ENCODE results near the gene ASIC1. TPM values are rescaled to one million over a fixed set of nuclear protein-coding genes. Genes with fewer than 3 reads are reported as not detected.

The ASIC1 gene
- total RNA-seq, 2 donors from 2014 or later = 0.52 to 0.99 TPM

DNA sequence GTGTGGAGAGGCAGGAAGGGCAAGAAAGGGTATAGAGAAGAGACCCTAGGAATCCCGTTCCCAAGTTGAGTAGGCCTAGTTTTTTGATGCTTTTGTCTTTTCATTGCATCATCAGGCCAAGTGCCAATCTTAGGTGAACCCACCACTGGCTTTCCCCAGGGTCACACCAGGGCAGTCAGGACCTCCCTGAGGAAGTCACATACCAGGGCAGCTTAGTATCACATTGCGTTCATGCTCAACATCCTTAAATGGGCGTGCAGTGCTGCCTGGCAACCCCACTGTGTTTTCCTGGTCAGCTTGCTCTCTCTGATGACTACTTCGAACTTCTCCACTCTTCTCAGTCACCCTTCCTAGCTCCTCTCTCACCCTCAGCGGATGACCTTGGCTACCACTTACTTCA lies 9.0 kb downstream of the ASIC1 start:
- WGBS, 2 donors = 53 to 59% methylated on average over 5 of the region's 5 CpGs
- H3K9me3 ChIP-seq = no peaks in the 10 kb centered on the region
- H3K36me3 ChIP-seq (replicated peaks in 1 of 2; ENCODE audit: insufficient read depth in 1 of 2, low read depth in 2 of 2) = no peaks in the 10 kb centered on the region
- H3K4me1 ChIP-seq = no peaks in the 10 kb centered on the region
- H3K4me3 ChIP-seq = no peak overlapping the region
- TF ChIP-seq CTCF (IDR thresholded peaks at IDR 0.05) (no peak), POLR2A (IDR thresholded peaks at IDR 0.05) (no peak)
- H3K27me3 ChIP-seq = no peaks in the 10 kb centered on the region
- no peak overlapping the region for H3K27ac ChIP-seq
- DNase-seq (no peak), ATAC-seq (no peak)
- intact Hi-C loops (cut with DNase I) = no loop called here

GRCh38 chr12:50069069-50069468 lies 11.7 kb downstream of the ASIC1 start:
- no peak for ATAC-seq
- H3K36me3 ChIP-seq (replicated peaks in 1 of 2; ENCODE audit: insufficient read depth in 1 of 2, low read depth in 2 of 2) = no peaks in the 10 kb centered on the region
- no peak overlapping the region for H3K27ac ChIP-seq
- H3K27me3 ChIP-seq = no peaks in the 10 kb centered on the region
- H3K4me3 ChIP-seq = no peak overlapping the region
- DNase-seq = no peak
- H3K9me3 ChIP-seq = no peaks in the 10 kb centered on the region
- TF ChIP-seq POLR2A (IDR thresholded peaks at IDR 0.05) (no peak), CTCF (IDR thresholded peaks at IDR 0.05) (no peak)
- WGBS, 2 donors = 84 to 91% methylated on average over 5 of the region's 5 CpGs
- H3K4me1 ChIP-seq = no peaks in the 10 kb centered on the region
- intact Hi-C loops (cut with DNase I) = no loop called here

DNA sequence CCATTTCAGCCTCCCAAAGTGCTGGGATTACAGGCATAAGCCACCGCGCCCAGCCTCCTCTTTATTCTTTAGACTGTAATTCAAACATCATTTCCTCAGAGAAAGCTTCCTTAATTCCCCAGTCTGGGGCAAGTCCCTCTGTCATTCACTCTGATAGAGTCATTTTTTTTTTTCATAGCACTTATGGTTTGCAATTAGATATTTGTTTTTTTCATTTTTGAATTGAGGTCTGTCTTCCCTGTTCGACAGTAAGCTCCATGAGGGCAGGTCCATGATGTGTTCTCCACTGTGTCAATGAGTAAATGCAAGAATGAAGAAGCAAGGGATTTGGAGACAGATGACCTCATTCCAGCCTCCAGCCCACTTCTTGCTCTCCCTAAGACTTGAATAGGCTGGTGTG lies 12.1 kb downstream of the ASIC1 start:
- intact Hi-C loops (cut with DNase I) = no loop called here
- 98% methylated on average over 3 of the region's 3 CpGs for WGBS, 2 donors

DNA sequence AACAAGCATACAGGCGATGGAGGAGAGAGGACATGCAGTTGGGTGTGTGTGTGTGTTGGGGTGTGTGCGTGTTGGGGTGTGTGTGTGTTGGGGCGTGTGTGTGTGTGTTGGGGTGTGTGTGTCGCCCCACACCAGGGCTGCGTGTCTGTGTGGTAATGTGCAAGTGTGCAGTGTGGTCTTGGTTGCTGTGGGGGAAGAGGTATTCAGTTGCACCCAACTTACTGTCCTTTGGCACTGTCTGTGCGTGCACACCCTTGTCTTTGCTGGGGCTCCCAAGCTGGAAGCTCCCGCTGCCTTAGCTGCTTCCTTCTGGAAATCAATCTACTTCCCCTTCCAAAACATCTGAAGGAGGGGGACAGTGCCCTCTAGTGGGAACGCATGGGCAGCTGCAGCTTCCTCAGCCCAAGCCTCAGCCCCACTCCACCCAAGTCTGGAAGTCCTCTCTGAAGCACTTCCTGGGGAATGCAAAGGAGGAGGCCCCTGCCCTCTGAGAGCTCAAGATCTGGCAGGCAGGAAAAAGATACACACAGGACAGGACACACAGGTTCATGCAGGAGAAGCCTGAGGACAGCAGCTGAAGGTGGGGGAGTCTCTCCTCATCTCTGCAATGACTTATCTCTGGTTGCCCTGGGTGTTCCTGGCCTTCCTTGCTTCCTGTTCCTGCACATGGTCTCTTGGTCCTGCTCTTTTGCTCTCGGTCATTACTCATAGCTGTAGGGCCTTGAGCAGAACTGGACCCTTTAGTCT lies 13.1 kb downstream of the ASIC1 start:
- H3K4me1 ChIP-seq = peaks cover 4% of the 10 kb centered on the region
- DNase-seq (peak; percentile 82 to 83 (median 82)), ATAC-seq (peak; percentile 81)
- WGBS, 2 donors = 28 to 29% methylated on average over 8 to 9 of the region's 9 CpGs
- TF ChIP-seq POLR2A (IDR thresholded peaks at IDR 0.05) (no peak), CTCF (IDR thresholded peaks at IDR 0.05) (peak; percentile 84 to 96 (median 91))
- H3K27me3 ChIP-seq = no peaks in the 10 kb centered on the region
- intact Hi-C loops (cut with DNase I) = no loop called here
- no peak overlapping the region for H3K27ac ChIP-seq
- H3K9me3 ChIP-seq = no peaks in the 10 kb centered on the region
- no peaks in the 10 kb centered on the region for H3K36me3 ChIP-seq (replicated peaks in 1 of 2; ENCODE audit: insufficient read depth in 1 of 2, low read depth in 2 of 2)
- H3K4me3 ChIP-seq = no peak overlapping the region

More for the DNA sequence above, 12.1 kb downstream of the ASIC1 start:
- H3K4me3 ChIP-seq = no peak overlapping the region
- ATAC-seq = no peak
- no peak overlapping the region for H3K27ac ChIP-seq
- no peaks in the 10 kb centered on the region for H3K4me1 ChIP-seq
- no peaks in the 10 kb centered on the region for H3K36me3 ChIP-seq (replicated peaks in 1 of 2; ENCODE audit: insufficient read depth in 1 of 2, low read depth in 2 of 2)
- TF ChIP-seq POLR2A (IDR thresholded peaks at IDR 0.05) (no peak), CTCF (IDR thresholded peaks at IDR 0.05) (no peak)
- no peaks in the 10 kb centered on the region for H3K27me3 ChIP-seq
- DNase-seq = no peak
- no peaks in the 10 kb centered on the region for H3K9me3 ChIP-seq
